SK-N-SH (cell line): Measurements from ENCODE around the gene YEATS4. TPM values are rescaled to one million over a fixed set of nuclear protein-coding genes. Genes with fewer than 3 reads are reported as not detected.

Experiments
- CTCF ChIA-PET: fragments of 300-600, 350-600 bp; formaldehyde crosslinking; extraction: SDS; loops from one replicate; lab custom pipeline; 2021; lab: Yijun Ruan, JAX
- POLR2A ChIA-PET: fragments of 350-600 bp; sonication (Branson Sonifier 250); formaldehyde crosslinking; extraction: SDS; loops from one replicate; lab custom pipeline; 2020; ENCODE audit warnings: antibody characterized with exemption, inconsistent platforms; lab: Yijun Ruan, JAX
- DNase-seq: peaks from one replicate; pipeline ENCODE4 v3.0.0; 2012
- H2AFZ ChIP-seq: fragments of 200-600 bp; sonication (generic); 2 replicates; pipeline ENCODE4 v1.8.1; 2016; ENCODE audit warnings: antibody characterized with exemption, mild to moderate bottlenecking, low read depth
- H3F3A ChIP-seq: fragments of 200-600 bp; sonication (generic); replicated peaks from 2 replicates; pipeline ENCODE3; 2016; ENCODE audit warnings: antibody characterized with exemption, mild to moderate bottlenecking; ENCODE audit not compliant: insufficient read depth
- H3K27ac ChIP-seq, 2 experiments: fragments of 200-500 bp in 1 of 2; fragments of 200-600 bp in 1 of 2; sonication (Bioruptor generic) in 1 of 2; sonication (generic), shearing (Covaris generic) in 1 of 2; 2 replicates each; pipeline versions ENCODE4 v1.5.1 to v1.6.1; 2014 to 2016; ENCODE audit warnings: low read depth in 2 of 2, inconsistent platforms in 1 of 2, low read length in 1 of 2, mild to moderate bottlenecking in 1 of 2, mixed read lengths in 1 of 2
- H3K27me3 ChIP-seq: fragments of 200-600 bp; sonication (generic), shearing (Covaris generic); 2 replicates; pipeline ENCODE4 v1.6.1; 2016; ENCODE audit warnings: mixed run types; ENCODE audit not compliant: insufficient read depth
- H3K36me3 ChIP-seq, 2 experiments: fragments of 200-500 bp in 1 of 2; fragments of 200-600 bp in 1 of 2; sonication (Bioruptor generic) in 1 of 2; sonication (generic) in 1 of 2; replicated peaks in 1 of 2; 2 replicates each; pipeline versions ENCODE3 to v1.5.1; 2014 to 2016; ENCODE audit warnings: low read length in 1 of 2, mild to moderate bottlenecking in 1 of 2; ENCODE audit not compliant: insufficient read depth in 2 of 2, control insufficient read depth in 1 of 2
- H3K4me1 ChIP-seq, 2 experiments: fragments of 200-500 bp in 1 of 2; fragments of 200-600 bp in 1 of 2; sonication (Bioruptor generic) in 1 of 2; sonication (generic), shearing (Covaris generic) in 1 of 2; 2 replicates each; pipeline versions ENCODE4 v1.5.1 to v1.6.1; 2014 to 2016; ENCODE audit warnings: low read depth in 1 of 2, low read length in 1 of 2, mixed run types in 1 of 2; ENCODE audit not compliant: insufficient read depth in 2 of 2, control insufficient read depth in 1 of 2
- H3K4me2 ChIP-seq: fragments of 200-600 bp; sonication (generic), shearing (Covaris generic); 2 replicates; pipeline ENCODE4 v1.6.1; 2017; ENCODE audit warnings: mixed run types
- H3K4me3 ChIP-seq, 2 experiments: fragments of 200-500 bp in 1 of 2; fragments of 200-600 bp in 1 of 2; sonication (Bioruptor generic) in 1 of 2; sonication (generic), shearing (Covaris generic) in 1 of 2; 2 replicates each; pipeline versions ENCODE4 v1.5.1 to v1.8.1; 2014 to 2016; ENCODE audit warnings: low read depth in 2 of 2, inconsistent platforms in 1 of 2, low read length in 1 of 2, mild to moderate bottlenecking in 1 of 2, mixed read lengths in 1 of 2, moderate library complexity in 1 of 2
- H3K79me2 ChIP-seq: fragments of 200-600 bp; sonication (generic); 2 replicates; pipeline ENCODE4 v1.8.1; 2017; ENCODE audit warnings: mild to moderate bottlenecking; ENCODE audit not compliant: insufficient read depth
- H3K9ac ChIP-seq: fragments of 200-600 bp; sonication (generic); 2 replicates; pipeline ENCODE4 v1.6.1; 2017; ENCODE audit warnings: mixed run types
- H3K9me2 ChIP-seq: fragments of 200-600 bp; sonication (generic); 2 replicates; pipeline ENCODE4 v1.6.1; 2017; ENCODE audit warnings: mixed run types
- H3K9me3 ChIP-seq: fragments of 200-600 bp; sonication (generic); 2 replicates; pipeline ENCODE4 v1.6.1; 2017; ENCODE audit warnings: mixed run types, mild to moderate bottlenecking, moderate library complexity
- H4K20me1 ChIP-seq: fragments of 200-600 bp; sonication (generic); 2 replicates; pipeline ENCODE4 v1.6.1; 2017; ENCODE audit warnings: mild to moderate bottlenecking, mixed run types; ENCODE audit not compliant: insufficient read depth
- EZH2phosphoT487 ChIP-seq: fragments of 200-600 bp; sonication (generic); IDR thresholded peaks from 2 replicates; pipeline ENCODE4 v1.6.1; 2017; ENCODE audit warnings: low read depth, mixed run types, mild to moderate bottlenecking, antibody characterized with exemption, moderate library complexity, borderline replicate concordance
- FOXJ3 ChIP-seq: sonication (generic); formaldehyde crosslinking; IDR thresholded peaks from 2 replicates; pipeline ENCODE4 v1.5.1; 2020; ENCODE audit warnings: mild to moderate bottlenecking, missing genetic modification reagents
- MXI1 ChIP-seq: IDR thresholded peaks from 2 replicates; pipeline ENCODE4 v1.6.1; 2012; ENCODE audit warnings: mild to moderate bottlenecking, low read depth, low read length, improper control_type of control experiment
- NFIC ChIP-seq: IDR thresholded peaks from 2 replicates; pipeline ENCODE4 v1.4.0; 2012; ENCODE audit warnings: borderline replicate concordance
- RAD21 ChIP-seq: IDR thresholded peaks from 2 replicates; pipeline ENCODE4 v1.6.1; 2012; ENCODE audit warnings: mild to moderate bottlenecking, low read length
- RFX5 ChIP-seq: IDR thresholded peaks from 2 replicates; pipeline ENCODE4 v1.6.1; 2012; ENCODE audit warnings: mild to moderate bottlenecking, improper control_type of control experiment, low read length
- RXRA ChIP-seq: IDR thresholded peaks from 2 replicates; pipeline ENCODE4 v1.4.0; 2012; ENCODE audit warnings: low read depth, mild to moderate bottlenecking, borderline replicate concordance
- SIN3A ChIP-seq: IDR thresholded peaks from 2 replicates; pipeline ENCODE4 v1.6.1; 2012; ENCODE audit warnings: low read depth, mild to moderate bottlenecking, low read length, moderate library complexity, borderline replicate concordance
- TEAD4 ChIP-seq: IDR thresholded peaks from 2 replicates; pipeline ENCODE4 v1.4.0; 2012; ENCODE audit warnings: mild to moderate bottlenecking, borderline replicate concordance; ENCODE audit not compliant: insufficient read depth
- WGBS: methylation state at CpG from one replicate; pipeline ENCODE4 v1.1.6; 2017; ENCODE audit warnings: low lambda C conversion rate; 5-methylcytosine and 5-hydroxymethylcytosine counted together
- polyA plus RNA-seq, 3 experiments: library from polyadenylated mRNA; depleted of rRNA; stranded (reverse); fragments of >200 nt; gene quantifications; 2 replicates each; pipeline ENCODE4 v1.2.3, GENCODE V29; 2012
- TF ChIP-seq, protein P1 (sequence below): IDR thresholded peaks from 2 replicates; pipeline ENCODE4 v1.6.1; 2012; ENCODE audit warnings: mild to moderate bottlenecking, low read depth, low read length, moderate library complexity
- TF ChIP-seq, protein P2 (sequence below): fragments of 150-350 bp; IDR thresholded peaks from 2 replicates; pipeline ENCODE4 v1.6.1; 2016; ENCODE audit warnings: mild to moderate bottlenecking, low read depth, low read length
- TF ChIP-seq, protein P3 (sequence below): IDR thresholded peaks from 2 replicates; pipeline ENCODE4 v1.4.0; 2012; ENCODE audit warnings: low read depth, borderline replicate concordance
- TF ChIP-seq, protein P4 (sequence below): fragments of 150-350 bp; IDR thresholded peaks from 2 replicates; pipeline ENCODE4 v1.6.1; 2017; ENCODE audit warnings: antibody characterized with exemption, low read length, low read depth, borderline replicate concordance

Gene YEATS4
- polyA plus RNA-seq, 1 of the 3 experiments (the other 2 are of a cell fraction): 11.4 TPM

DNA sequence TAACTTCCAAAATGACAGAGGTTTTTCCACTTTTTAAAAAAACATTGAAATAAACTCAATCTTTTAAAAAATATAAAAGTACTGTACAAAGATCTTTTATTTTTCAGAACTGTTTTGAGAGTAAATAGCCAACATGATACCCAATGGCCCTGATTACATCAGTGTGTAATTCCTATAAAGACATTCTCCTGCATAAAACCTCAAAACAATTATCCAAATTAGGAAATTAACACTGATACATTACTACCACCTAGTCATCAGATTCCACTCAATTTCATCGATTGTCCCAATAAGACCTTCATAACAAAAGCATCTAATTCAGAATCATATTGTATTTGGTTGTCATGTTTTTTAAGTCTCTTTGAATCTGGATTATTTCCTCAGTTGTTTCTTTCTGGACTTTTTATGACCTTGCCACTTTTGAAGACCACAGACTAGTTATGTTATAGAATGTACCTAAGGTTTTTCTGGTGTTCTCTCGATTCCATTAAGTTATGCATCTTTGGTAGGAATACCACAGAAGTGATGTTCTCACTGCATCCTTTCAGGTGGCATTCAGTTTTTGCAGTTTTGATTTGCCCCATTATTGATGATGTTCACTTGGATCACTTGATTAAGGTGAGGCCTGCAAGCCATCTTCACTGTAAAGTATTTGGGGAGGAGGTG, 4.0 kb upstream of the YEATS4 start:
- no peak overlapping the region for H2AFZ ChIP-seq
- peaks cover 13% of the 10 kb centered on the region for H3F3A ChIP-seq
- TF ChIP-seq, protein P1, sequence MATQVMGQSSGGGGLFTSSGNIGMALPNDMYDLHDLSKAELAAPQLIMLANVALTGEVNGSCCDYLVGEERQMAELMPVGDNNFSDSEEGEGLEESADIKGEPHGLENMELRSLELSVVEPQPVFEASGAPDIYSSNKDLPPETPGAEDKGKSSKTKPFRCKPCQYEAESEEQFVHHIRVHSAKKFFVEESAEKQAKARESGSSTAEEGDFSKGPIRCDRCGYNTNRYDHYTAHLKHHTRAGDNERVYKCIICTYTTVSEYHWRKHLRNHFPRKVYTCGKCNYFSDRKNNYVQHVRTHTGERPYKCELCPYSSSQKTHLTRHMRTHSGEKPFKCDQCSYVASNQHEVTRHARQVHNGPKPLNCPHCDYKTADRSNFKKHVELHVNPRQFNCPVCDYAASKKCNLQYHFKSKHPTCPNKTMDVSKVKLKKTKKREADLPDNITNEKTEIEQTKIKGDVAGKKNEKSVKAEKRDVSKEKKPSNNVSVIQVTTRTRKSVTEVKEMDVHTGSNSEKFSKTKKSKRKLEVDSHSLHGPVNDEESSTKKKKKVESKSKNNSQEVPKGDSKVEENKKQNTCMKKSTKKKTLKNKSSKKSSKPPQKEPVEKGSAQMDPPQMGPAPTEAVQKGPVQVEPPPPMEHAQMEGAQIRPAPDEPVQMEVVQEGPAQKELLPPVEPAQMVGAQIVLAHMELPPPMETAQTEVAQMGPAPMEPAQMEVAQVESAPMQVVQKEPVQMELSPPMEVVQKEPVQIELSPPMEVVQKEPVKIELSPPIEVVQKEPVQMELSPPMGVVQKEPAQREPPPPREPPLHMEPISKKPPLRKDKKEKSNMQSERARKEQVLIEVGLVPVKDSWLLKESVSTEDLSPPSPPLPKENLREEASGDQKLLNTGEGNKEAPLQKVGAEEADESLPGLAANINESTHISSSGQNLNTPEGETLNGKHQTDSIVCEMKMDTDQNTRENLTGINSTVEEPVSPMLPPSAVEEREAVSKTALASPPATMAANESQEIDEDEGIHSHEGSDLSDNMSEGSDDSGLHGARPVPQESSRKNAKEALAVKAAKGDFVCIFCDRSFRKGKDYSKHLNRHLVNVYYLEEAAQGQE: no peak
- TF ChIP-seq RFX5 (no peak), SIN3A (no peak), EZH2phosphoT487 (no peak), MXI1 (no peak), FOXJ3 (CRISPR knock-in tag) (no peak), TEAD4 (no peak), RXRA (no peak), RAD21 (no peak), NFIC (no peak)
- TF ChIP-seq, protein P2, sequence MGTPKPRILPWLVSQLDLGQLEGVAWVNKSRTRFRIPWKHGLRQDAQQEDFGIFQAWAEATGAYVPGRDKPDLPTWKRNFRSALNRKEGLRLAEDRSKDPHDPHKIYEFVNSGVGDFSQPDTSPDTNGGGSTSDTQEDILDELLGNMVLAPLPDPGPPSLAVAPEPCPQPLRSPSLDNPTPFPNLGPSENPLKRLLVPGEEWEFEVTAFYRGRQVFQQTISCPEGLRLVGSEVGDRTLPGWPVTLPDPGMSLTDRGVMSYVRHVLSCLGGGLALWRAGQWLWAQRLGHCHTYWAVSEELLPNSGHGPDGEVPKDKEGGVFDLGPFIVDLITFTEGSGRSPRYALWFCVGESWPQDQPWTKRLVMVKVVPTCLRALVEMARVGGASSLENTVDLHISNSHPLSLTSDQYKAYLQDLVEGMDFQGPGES: no peak
- TF ChIP-seq, protein P3, sequence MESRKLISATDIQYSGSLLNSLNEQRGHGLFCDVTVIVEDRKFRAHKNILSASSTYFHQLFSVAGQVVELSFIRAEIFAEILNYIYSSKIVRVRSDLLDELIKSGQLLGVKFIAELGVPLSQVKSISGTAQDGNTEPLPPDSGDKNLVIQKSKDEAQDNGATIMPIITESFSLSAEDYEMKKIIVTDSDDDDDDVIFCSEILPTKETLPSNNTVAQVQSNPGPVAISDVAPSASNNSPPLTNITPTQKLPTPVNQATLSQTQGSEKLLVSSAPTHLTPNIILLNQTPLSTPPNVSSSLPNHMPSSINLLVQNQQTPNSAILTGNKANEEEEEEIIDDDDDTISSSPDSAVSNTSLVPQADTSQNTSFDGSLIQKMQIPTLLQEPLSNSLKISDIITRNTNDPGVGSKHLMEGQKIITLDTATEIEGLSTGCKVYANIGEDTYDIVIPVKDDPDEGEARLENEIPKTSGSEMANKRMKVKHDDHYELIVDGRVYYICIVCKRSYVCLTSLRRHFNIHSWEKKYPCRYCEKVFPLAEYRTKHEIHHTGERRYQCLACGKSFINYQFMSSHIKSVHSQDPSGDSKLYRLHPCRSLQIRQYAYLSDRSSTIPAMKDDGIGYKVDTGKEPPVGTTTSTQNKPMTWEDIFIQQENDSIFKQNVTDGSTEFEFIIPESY: no peak
- TF ChIP-seq, protein P4, sequence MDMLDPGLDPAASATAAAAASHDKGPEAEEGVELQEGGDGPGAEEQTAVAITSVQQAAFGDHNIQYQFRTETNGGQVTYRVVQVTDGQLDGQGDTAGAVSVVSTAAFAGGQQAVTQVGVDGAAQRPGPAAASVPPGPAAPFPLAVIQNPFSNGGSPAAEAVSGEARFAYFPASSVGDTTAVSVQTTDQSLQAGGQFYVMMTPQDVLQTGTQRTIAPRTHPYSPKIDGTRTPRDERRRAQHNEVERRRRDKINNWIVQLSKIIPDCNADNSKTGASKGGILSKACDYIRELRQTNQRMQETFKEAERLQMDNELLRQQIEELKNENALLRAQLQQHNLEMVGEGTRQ: no peak
- no peak overlapping the region for H3K4me3 ChIP-seq
- no peaks in the 10 kb centered on the region for H3K36me3 ChIP-seq
- DNase-seq: no peak
- no peak overlapping the region for H3K4me2 ChIP-seq
- WGBS: 34% methylated on average over 2 of the region's 2 CpGs
- H3K4me1 ChIP-seq: peaks cover under 1 to 6% of the 10 kb centered on the region in 2 experiments; a peak in 3 of 4 replicates
- no peaks in the 10 kb centered on the region; the same call in 1 of the 2 replicates for H3K27me3 ChIP-seq
- H3K9ac ChIP-seq: no peak overlapping the region
- peaks cover 3% of the 10 kb centered on the region for H3K79me2 ChIP-seq
- no peaks in the 10 kb centered on the region for H4K20me1 ChIP-seq
- H3K9me2 ChIP-seq: no peaks in the 10 kb centered on the region
- ChIA-PET CTCF (interaction anchor here (1.7 to 3.8 kb wide), 2 partner anchors 15 to 198 kb away, joined by 4 to 11 read pairs; no protein-coding TSS in a partner anchor), POLR2A (no interaction called here)
- no peak overlapping the region for H3K27ac ChIP-seq
- H3K9me3 ChIP-seq: no peaks in the 10 kb centered on the region
